Measurements from ENCODE around the gene PPP1R7.

The PPP1R7 gene

GRCh38 chr2:241108271-241109209 lies 41.7 kb upstream of the PPP1R7 start:
- TF ChIP-seq CTCF (IDR thresholded peaks at IDR 0.05; ENCODE audit: borderline replicate concordance, insufficient read depth, low read depth, low read length), result no peak
- no peak overlapping the region for H3K4me3 ChIP-seq (ENCODE audit: low read depth, low read length)

GRCh38 chr2:241109210-241110088 lies 40.8 kb upstream of the PPP1R7 start:
- TF ChIP-seq CTCF (IDR thresholded peaks at IDR 0.05; ENCODE audit: borderline replicate concordance, insufficient read depth, low read depth, low read length), result no peak
- H3K4me3 ChIP-seq (ENCODE audit: low read depth, low read length), result no peak overlapping the region

GRCh38 chr2:241110089-241110606 lies 40.1 kb upstream of the PPP1R7 start:
- peak overlapping the region; percentile 5 for H3K4me3 ChIP-seq (ENCODE audit: low read depth, low read length)
- TF ChIP-seq CTCF (IDR thresholded peaks at IDR 0.05; ENCODE audit: borderline replicate concordance, insufficient read depth, low read depth, low read length), result no peak

DNA sequence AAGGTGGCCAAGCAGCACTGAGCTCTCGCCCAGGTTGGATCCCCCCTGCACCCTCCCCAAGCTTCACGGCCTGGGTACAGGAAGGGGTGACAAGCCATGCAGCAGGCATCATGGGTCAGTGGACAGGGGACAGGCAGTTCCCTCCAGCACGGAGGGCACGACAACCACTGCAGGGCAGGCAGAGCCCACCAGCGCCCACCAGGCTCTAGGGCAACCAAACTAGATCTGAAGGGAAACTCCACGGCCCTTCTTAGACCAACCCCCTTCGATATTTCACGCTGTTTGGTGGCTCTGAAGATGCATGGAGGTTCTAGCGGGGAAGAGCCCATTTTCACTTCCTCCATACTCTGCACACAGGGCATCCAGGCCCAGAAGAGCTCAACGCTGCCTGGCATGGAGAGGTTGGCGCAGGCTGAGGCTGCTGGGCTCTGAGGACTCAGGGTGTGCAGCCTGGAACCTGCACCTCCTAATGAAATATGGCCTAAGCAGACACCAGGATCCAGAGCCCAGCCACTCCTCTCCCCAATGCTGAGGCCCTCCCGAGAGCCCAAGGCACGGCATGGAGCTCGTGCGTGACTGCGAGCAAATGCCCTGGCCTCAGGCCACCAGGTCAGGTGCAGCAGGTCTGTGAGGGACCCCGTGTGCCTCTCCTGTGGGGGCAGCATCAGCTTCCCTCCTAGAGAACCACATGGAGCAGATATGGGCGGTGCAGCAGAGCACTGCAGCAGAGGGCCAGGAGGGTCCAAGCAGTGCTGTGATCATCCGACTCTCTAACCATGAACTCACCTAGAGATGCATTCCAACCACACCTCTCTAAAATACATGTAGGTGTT lies 39.4 kb upstream of the PPP1R7 start:
- no peak for TF ChIP-seq CTCF (IDR thresholded peaks at IDR 0.05; ENCODE audit: borderline replicate concordance, insufficient read depth, low read depth, low read length)
- H3K4me3 ChIP-seq (ENCODE audit: low read depth, low read length), result peak overlapping the region; percentile 32

DNA sequence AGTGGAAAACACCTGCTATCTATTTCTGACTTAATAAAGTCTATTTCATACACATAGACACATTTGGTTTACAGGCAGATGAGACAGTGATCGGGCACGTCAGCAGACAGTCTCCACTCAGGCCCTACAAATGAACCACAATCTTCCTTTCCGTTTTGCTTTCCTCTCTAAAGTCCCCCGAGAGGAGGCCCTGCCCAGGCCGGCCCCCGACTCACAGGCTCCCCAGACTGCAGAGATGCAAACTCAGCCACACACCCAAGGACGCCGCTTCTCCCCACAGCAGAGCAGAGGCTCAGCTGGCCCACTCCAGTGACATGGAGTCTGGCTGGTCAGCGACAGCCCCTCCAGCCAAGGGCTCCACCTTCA lies 38.8 kb upstream of the PPP1R7 start:
- peak overlapping the region; percentile 26 for H3K4me3 ChIP-seq (ENCODE audit: low read depth, low read length)
- TF ChIP-seq CTCF (IDR thresholded peaks at IDR 0.05; ENCODE audit: borderline replicate concordance, insufficient read depth, low read depth, low read length), result no peak

DNA sequence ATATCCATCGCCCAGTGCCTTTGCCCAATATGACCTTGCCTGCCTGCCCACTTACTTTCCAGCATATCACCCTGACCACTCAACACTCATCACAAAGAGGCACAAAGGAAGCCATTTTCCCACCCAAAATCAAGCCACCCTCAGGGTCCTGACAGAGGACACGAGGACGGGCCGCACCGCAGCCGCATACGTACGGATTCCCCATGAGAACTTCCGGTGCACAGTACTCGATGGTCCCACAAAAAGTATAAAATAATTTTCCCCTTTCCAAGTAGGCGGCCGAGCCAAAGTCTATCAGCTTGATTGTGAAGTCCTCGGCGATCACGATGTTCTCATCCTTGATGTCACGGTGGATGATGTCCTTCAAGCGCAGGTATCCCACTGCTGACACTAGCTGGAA lies 38.2 kb upstream of the PPP1R7 start:
- H3K4me3 ChIP-seq (ENCODE audit: low read depth, low read length), result no peak overlapping the region
- no peak for TF ChIP-seq CTCF (IDR thresholded peaks at IDR 0.05; ENCODE audit: borderline replicate concordance, insufficient read depth, low read depth, low read length)
